ENCODE results near the gene CDH24. TPM values are rescaled to one million over a fixed set of nuclear protein-coding genes. Genes with fewer than 3 reads are reported as not detected.

The CDH24 gene
- total RNA-seq, 1 experiment from 2014 or later, result 17.9 TPM

DNA sequence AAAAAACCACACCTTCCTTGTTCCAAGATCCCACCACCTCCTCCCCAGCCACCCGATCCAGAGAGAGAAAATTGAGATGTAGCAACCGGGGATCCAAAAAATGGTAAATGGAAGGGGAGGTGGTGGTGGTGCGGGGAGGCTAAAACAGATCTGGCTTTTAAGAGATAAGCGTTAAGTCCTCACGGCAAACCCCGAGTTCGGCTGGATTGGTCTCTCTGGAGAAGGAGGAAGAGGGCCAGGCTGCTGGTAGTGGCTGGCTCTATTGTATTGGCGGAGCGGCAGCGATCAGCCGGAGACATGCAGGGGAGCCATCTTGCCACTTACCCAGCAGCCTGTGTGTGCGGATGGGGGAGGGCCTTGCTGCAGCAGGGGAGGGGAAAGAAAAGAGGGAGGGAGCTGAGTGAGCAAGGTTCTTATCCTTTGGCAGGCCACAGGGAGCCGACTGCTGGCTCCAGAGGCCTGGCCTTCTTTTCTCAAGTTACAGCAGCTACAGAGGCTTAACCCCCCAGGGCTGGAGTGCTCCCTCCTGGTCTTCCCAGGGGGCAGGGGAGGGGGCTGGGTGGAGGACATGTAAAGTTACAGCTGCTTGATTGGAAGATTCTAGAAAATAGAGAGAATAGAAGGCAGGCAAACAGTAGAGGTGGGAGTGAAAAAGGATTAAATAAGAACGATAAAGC lies 14.1 kb upstream of the CDH24 start (continued):
- TF ChIP-seq, protein P1, sequence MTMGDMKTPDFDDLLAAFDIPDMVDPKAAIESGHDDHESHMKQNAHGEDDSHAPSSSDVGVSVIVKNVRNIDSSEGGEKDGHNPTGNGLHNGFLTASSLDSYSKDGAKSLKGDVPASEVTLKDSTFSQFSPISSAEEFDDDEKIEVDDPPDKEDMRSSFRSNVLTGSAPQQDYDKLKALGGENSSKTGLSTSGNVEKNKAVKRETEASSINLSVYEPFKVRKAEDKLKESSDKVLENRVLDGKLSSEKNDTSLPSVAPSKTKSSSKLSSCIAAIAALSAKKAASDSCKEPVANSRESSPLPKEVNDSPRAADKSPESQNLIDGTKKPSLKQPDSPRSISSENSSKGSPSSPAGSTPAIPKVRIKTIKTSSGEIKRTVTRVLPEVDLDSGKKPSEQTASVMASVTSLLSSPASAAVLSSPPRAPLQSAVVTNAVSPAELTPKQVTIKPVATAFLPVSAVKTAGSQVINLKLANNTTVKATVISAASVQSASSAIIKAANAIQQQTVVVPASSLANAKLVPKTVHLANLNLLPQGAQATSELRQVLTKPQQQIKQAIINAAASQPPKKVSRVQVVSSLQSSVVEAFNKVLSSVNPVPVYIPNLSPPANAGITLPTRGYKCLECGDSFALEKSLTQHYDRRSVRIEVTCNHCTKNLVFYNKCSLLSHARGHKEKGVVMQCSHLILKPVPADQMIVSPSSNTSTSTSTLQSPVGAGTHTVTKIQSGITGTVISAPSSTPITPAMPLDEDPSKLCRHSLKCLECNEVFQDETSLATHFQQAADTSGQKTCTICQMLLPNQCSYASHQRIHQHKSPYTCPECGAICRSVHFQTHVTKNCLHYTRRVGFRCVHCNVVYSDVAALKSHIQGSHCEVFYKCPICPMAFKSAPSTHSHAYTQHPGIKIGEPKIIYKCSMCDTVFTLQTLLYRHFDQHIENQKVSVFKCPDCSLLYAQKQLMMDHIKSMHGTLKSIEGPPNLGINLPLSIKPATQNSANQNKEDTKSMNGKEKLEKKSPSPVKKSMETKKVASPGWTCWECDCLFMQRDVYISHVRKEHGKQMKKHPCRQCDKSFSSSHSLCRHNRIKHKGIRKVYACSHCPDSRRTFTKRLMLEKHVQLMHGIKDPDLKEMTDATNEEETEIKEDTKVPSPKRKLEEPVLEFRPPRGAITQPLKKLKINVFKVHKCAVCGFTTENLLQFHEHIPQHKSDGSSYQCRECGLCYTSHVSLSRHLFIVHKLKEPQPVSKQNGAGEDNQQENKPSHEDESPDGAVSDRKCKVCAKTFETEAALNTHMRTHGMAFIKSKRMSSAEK (CRISPR knock-in tag; IDR thresholded peaks at IDR 0.05; ENCODE audit: borderline replicate concordance), result 0 out of 2 replicates have a peak, but pooled peaks have one; percentile 11
- TF ChIP-seq ZNF138 (CRISPR knock-in tag; conservative IDR thresholded peaks at IDR 0.05) (no peak), IRF2 (CRISPR knock-in tag; IDR thresholded peaks at IDR 0.05; ENCODE audit: borderline replicate concordance, low read depth) (no peak), ZNF423 (CRISPR knock-in tag; IDR thresholded peaks at IDR 0.05) (peak; percentile 90), ZNF121 (CRISPR knock-in tag; IDR thresholded peaks at IDR 0.05) (0 out of 2 replicates have a peak, but pooled peaks have one; percentile 47), NR1H2 (CRISPR knock-in tag; IDR thresholded peaks at IDR 0.05) (no peak), FOXK1 (CRISPR knock-in tag; IDR thresholded peaks at IDR 0.05) (peak; percentile 69; the same call in 1 of the 2 replicates), HMGA2 (CRISPR knock-in tag; IDR thresholded peaks at IDR 0.05) (no peak), SP1 (CRISPR knock-in tag; conservative IDR thresholded peaks at IDR 0.05) (0 out of 2 replicates have a peak, but pooled peaks have one; percentile 25), ZBTB21 (CRISPR knock-in tag; IDR thresholded peaks at IDR 0.05; ENCODE audit: borderline replicate concordance) (no peak), ZNF263 (CRISPR knock-in tag; IDR thresholded peaks at IDR 0.05; ENCODE audit: low read depth) (peak; percentile 97), JUN (CRISPR knock-in tag; IDR thresholded peaks at IDR 0.05) (no peak), ETV6 (CRISPR knock-in tag; IDR thresholded peaks at IDR 0.05) (peak; percentile 60; the same call in 1 of the 2 replicates)
- TF ChIP-seq, protein P2, sequence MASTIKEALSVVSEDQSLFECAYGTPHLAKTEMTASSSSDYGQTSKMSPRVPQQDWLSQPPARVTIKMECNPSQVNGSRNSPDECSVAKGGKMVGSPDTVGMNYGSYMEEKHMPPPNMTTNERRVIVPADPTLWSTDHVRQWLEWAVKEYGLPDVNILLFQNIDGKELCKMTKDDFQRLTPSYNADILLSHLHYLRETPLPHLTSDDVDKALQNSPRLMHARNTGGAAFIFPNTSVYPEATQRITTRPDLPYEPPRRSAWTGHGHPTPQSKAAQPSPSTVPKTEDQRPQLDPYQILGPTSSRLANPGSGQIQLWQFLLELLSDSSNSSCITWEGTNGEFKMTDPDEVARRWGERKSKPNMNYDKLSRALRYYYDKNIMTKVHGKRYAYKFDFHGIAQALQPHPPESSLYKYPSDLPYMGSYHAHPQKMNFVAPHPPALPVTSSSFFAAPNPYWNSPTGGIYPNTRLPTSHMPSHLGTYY (CRISPR knock-in tag; IDR thresholded peaks at IDR 0.05), result no peak
- TF ChIP-seq, protein P3, sequence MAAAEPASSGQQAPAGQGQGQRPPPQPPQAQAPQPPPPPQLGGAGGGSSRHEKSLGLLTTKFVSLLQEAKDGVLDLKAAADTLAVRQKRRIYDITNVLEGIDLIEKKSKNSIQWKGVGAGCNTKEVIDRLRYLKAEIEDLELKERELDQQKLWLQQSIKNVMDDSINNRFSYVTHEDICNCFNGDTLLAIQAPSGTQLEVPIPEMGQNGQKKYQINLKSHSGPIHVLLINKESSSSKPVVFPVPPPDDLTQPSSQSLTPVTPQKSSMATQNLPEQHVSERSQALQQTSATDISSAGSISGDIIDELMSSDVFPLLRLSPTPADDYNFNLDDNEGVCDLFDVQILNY (CRISPR knock-in tag; IDR thresholded peaks at IDR 0.05), result no peak
- TF ChIP-seq, protein P4, sequence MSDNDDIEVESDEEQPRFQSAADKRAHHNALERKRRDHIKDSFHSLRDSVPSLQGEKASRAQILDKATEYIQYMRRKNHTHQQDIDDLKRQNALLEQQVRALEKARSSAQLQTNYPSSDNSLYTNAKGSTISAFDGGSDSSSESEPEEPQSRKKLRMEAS (CRISPR knock-in tag; IDR thresholded peaks at IDR 0.05), result peak; percentile 56; the same call in 1 of the 2 replicates
- TF ChIP-seq, protein P5, sequence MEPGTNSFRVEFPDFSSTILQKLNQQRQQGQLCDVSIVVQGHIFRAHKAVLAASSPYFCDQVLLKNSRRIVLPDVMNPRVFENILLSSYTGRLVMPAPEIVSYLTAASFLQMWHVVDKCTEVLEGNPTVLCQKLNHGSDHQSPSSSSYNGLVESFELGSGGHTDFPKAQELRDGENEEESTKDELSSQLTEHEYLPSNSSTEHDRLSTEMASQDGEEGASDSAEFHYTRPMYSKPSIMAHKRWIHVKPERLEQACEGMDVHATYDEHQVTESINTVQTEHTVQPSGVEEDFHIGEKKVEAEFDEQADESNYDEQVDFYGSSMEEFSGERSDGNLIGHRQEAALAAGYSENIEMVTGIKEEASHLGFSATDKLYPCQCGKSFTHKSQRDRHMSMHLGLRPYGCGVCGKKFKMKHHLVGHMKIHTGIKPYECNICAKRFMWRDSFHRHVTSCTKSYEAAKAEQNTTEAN (CRISPR knock-in tag; IDR thresholded peaks at IDR 0.05), result peak; percentile 46; the same call in 1 of the 2 replicates
- TF ChIP-seq, protein P6, sequence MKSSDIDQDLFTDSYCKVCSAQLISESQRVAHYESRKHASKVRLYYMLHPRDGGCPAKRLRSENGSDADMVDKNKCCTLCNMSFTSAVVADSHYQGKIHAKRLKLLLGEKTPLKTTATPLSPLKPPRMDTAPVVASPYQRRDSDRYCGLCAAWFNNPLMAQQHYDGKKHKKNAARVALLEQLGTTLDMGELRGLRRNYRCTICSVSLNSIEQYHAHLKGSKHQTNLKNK (CRISPR knock-in tag; IDR thresholded peaks at IDR 0.05), result no peak
- TF ChIP-seq, protein P7, sequence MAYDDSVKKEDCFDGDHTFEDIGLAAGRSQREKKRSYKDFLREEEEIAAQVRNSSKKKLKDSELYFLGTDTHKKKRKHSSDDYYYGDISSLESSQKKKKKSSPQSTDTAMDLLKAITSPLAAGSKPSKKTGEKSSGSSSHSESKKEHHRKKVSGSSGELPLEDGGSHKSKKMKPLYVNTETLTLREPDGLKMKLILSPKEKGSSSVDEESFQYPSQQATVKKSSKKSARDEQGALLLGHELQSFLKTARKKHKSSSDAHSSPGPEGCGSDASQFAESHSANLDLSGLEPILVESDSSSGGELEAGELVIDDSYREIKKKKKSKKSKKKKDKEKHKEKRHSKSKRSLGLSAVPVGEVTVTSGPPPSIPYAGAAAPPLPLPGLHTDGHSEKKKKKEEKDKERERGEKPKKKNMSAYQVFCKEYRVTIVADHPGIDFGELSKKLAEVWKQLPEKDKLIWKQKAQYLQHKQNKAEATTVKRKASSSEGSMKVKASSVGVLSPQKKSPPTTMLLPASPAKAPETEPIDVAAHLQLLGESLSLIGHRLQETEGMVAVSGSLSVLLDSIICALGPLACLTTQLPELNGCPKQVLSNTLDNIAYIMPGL (CRISPR knock-in tag; IDR thresholded peaks at IDR 0.05), result no peak
- TF ChIP-seq, protein P8, sequence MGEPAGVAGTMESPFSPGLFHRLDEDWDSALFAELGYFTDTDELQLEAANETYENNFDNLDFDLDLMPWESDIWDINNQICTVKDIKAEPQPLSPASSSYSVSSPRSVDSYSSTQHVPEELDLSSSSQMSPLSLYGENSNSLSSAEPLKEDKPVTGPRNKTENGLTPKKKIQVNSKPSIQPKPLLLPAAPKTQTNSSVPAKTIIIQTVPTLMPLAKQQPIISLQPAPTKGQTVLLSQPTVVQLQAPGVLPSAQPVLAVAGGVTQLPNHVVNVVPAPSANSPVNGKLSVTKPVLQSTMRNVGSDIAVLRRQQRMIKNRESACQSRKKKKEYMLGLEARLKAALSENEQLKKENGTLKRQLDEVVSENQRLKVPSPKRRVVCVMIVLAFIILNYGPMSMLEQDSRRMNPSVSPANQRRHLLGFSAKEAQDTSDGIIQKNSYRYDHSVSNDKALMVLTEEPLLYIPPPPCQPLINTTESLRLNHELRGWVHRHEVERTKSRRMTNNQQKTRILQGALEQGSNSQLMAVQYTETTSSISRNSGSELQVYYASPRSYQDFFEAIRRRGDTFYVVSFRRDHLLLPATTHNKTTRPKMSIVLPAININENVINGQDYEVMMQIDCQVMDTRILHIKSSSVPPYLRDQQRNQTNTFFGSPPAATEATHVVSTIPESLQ (CRISPR knock-in tag; IDR thresholded peaks at IDR 0.05), result no peak
- TF ChIP-seq, protein P9, sequence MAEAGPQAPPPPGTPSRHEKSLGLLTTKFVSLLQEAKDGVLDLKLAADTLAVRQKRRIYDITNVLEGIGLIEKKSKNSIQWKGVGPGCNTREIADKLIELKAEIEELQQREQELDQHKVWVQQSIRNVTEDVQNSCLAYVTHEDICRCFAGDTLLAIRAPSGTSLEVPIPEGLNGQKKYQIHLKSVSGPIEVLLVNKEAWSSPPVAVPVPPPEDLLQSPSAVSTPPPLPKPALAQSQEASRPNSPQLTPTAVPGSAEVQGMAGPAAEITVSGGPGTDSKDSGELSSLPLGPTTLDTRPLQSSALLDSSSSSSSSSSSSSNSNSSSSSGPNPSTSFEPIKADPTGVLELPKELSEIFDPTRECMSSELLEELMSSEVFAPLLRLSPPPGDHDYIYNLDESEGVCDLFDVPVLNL (CRISPR knock-in tag; IDR thresholded peaks at IDR 0.05; ENCODE audit: borderline replicate concordance, low read depth), result no peak

All from WTC11 (cell line).